Panc1 (cell line): ENCODE data around the gene RFFL. TPM values are rescaled to one million over a fixed set of nuclear protein-coding genes. Genes with fewer than 3 reads are reported as not detected.

Experiments used
- ATAC-seq: fragments of 200-7000 bp; cut with Tn5 transposase; 2 replicates; pipeline ENCODE4 v1.9.1; 2020; ENCODE audit warnings: mild to moderate bottlenecking, moderate library complexity
- BruUV-seq: library from RNA; stranded (reverse); fragments of 400-500 nt; replicated peaks from 2 replicates; lab custom pipeline; 2021; lab: Mats Ljungman, UMichigan
- CTCF ChIA-PET: fragments of 300-600 bp; sonication (Branson Sonifier 250); formaldehyde crosslinking; loops from one replicate; lab custom pipeline; 2022; ENCODE audit warnings: antibody characterized with exemption; lab: Charles Lee
- POLR2A ChIA-PET: fragments of 300-600 bp; sonication (Branson Sonifier 250); formaldehyde crosslinking; loops from one replicate; lab custom pipeline; 2022; ENCODE audit warnings: antibody characterized with exemption; lab: Charles Lee
- DNase-seq: peaks from one replicate; pipeline ENCODE4 v3.0.0-alpha.2; 2010; ENCODE audit warnings: low read depth, low spot score
- H3K27ac ChIP-seq: 2 replicates; pipeline ENCODE4 v1.5.1; 2011; ENCODE audit warnings: mild to moderate bottlenecking, low read length, inconsistent platforms
- H3K27me3 ChIP-seq: fragments of 200-500 bp; sonication (Bioruptor generic); 2 replicates; pipeline ENCODE4 v1.6.0; 2014; ENCODE audit warnings: low read length, inconsistent platforms; ENCODE audit not compliant: control insufficient read depth, insufficient read depth
- H3K36me3 ChIP-seq: fragments of 200-500 bp; sonication (Bioruptor generic); 2 replicates; pipeline ENCODE4 v1.5.1; 2014; ENCODE audit warnings: inconsistent platforms, mild to moderate bottlenecking, low read length, moderate library complexity; ENCODE audit not compliant: control insufficient read depth, insufficient read depth
- H3K4me1 ChIP-seq: 2 replicates; pipeline ENCODE4 v1.5.1; 2011; ENCODE audit warnings: inconsistent platforms, mild to moderate bottlenecking, low read length, moderate library complexity; ENCODE audit not compliant: control insufficient read depth, insufficient read depth
- H3K4me3 ChIP-seq, 2 experiments: 2 replicates each; pipeline ENCODE4 v1.5.1; 2011 to 2012; ENCODE audit warnings: low read depth in 2 of 2, low read length in 2 of 2, mild to moderate bottlenecking in 2 of 2, inconsistent platforms in 1 of 2, moderate library complexity in 1 of 2
- H3K9me3 ChIP-seq: fragments of 200-500 bp; sonication (Bioruptor generic); 2 replicates; pipeline ENCODE4 v1.5.1; 2014; ENCODE audit warnings: low read depth, mild to moderate bottlenecking, inconsistent platforms, low read length, moderate library complexity; ENCODE audit not compliant: control insufficient read depth, insufficient read depth
- POLR2AphosphoS5 ChIP-seq: IDR thresholded peaks from 2 replicates; pipeline ENCODE4 v1.6.1; 2012; ENCODE audit warnings: mild to moderate bottlenecking, low read depth, low read length, moderate library complexity
- SIN3A ChIP-seq: IDR thresholded peaks from 2 replicates; pipeline ENCODE4 v1.6.1; 2012; ENCODE audit warnings: low read depth, mild to moderate bottlenecking, low read length, moderate library complexity, borderline replicate concordance; ENCODE audit not compliant: insufficient read depth
- TCF7L2 ChIP-seq: IDR thresholded peaks from 2 replicates; pipeline ENCODE4 v1.6.1; 2011; ENCODE audit warnings: mild to moderate bottlenecking, low read depth, low read length, inconsistent platforms
- in situ Hi-C: cut with HindIII; loops from 2 replicates; pipeline ENCODE4 v1.10.0; 2016; ENCODE audit warnings: low sequenced_read_pairs, low pct_unique_long_range_greater_than_20kb
- intact Hi-C: fragments of 100-400 bp; cut with micrococcal nuclease; formaldehyde crosslinking; loops from one replicate; pipeline ENCODE4 v1.10.0; 2022; ENCODE audit not compliant: unreplicated experiment
- total RNA-seq: library from RNA; stranded (reverse); gene quantifications from one replicate; pipeline ENCODE4 v1.2.1, GENCODE V29; 2021; ENCODE audit not compliant: unreplicated experiment
- TF ChIP-seq, protein P1 (sequence below): fragments of 450-650 bp; IDR thresholded peaks from 2 replicates; pipeline ENCODE4 v1.5.1; 2017; ENCODE audit warnings: mild to moderate bottlenecking
- TF ChIP-seq, protein P2 (sequence below), 2 experiments: IDR thresholded peaks; 2 replicates each; pipeline ENCODE4 v1.6.1; 2011 to 2012; ENCODE audit warnings: low read depth in 2 of 2, control low read depth in 1 of 2, low read length in 1 of 2, mild to moderate bottlenecking in 1 of 2, moderate library complexity in 1 of 2; ENCODE audit not compliant: insufficient read depth in 1 of 2

RFFL gene
- total RNA-seq, 1 experiment from 2014 or later = 38.4 TPM

DNA sequence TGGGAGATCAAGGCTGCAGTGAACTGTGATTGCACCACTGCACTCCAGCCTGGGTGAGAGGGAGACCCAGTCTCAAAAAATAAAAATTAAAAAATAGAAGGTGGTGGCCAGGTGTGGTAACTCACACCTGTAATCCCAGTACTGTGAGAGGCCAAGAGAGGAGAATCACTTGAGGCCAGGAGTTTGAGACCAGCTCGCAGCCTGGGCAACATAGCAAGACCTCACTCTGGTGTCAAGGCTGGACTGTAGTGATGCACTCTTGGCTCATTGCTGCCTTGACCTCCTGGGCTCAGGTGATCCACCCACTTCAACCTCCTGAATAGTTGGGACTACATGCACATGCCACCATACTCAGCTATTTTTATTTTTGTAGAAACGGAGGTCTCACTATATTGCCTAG, 13.3 kb downstream of the RFFL start:
- ATAC-seq (no peak), DNase-seq (no peak)
- CTCF ChIA-PET = no interaction called here
- H3K9me3 ChIP-seq = no peaks in the 10 kb centered on the region
- intact Hi-C loops (no loop called here), in situ Hi-C loops (no loop called here)
- H3K4me3 ChIP-seq = no peak overlapping the region
- H3K27ac ChIP-seq = no peak overlapping the region
- peaks cover 12% of the 10 kb centered on the region for H3K4me1 ChIP-seq
- POLR2A ChIA-PET = no interaction called here
- no peaks in the 10 kb centered on the region for H3K36me3 ChIP-seq
- TF ChIP-seq SIN3A (no peak), TCF7L2 (no peak)
- TF ChIP-seq, protein P1, sequence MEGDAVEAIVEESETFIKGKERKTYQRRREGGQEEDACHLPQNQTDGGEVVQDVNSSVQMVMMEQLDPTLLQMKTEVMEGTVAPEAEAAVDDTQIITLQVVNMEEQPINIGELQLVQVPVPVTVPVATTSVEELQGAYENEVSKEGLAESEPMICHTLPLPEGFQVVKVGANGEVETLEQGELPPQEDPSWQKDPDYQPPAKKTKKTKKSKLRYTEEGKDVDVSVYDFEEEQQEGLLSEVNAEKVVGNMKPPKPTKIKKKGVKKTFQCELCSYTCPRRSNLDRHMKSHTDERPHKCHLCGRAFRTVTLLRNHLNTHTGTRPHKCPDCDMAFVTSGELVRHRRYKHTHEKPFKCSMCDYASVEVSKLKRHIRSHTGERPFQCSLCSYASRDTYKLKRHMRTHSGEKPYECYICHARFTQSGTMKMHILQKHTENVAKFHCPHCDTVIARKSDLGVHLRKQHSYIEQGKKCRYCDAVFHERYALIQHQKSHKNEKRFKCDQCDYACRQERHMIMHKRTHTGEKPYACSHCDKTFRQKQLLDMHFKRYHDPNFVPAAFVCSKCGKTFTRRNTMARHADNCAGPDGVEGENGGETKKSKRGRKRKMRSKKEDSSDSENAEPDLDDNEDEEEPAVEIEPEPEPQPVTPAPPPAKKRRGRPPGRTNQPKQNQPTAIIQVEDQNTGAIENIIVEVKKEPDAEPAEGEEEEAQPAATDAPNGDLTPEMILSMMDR = no peak
- H3K27me3 ChIP-seq = no peaks in the 10 kb centered on the region
- no TSS peak for BruUV-seq

DNA sequence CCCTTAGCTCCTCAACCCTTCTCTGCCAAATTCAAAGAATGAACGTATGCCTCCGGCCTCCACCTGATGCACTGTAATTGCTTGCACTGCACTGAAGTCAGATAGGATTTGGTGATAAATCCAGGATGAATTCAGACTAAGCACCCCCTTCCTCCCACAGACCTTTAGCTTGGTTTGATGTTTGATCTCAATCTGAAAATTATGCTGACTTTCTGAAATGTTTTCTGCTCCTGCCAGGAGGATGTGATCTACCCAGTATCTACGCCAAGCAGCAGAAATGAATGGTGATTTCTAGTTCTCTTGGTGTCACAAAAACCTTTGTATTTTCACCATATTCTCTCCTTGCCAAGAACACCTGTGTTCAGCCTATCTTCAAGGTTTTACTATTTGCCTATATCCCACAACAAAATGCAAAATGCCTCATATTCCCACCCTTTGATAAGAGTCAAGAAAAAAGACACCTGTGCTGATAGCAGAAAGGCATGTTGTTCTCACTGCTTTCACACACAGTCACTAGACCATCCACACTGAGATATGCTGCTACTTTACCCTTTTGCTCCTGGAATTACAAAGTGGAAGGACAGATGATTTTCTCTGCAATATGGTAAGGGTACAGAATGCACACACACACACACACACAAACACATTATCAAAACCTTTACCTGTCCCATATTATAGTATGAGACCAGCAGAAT, 14.7 kb downstream of the RFFL start:
- Histone ChIP-seq H3K27me3 (no peaks in the 10 kb centered on the region), H3K27ac (no peak overlapping the region), H3K9me3 (no peaks in the 10 kb centered on the region), H3K4me3 (no peak overlapping the region), H3K4me1 (peaks cover 12% of the 10 kb centered on the region), H3K36me3 (no peaks in the 10 kb centered on the region)
- BruUV-seq = no TSS peak
- no peak for ATAC-seq
- POLR2A ChIA-PET = no interaction called here
- CTCF ChIA-PET = no interaction called here
- DNase-seq = no peak
- in situ Hi-C loops = no loop called here
- TF ChIP-seq SIN3A (no peak), POLR2AphosphoS5 (no peak), TCF7L2 (no peak)
- TF ChIP-seq, protein P2, sequence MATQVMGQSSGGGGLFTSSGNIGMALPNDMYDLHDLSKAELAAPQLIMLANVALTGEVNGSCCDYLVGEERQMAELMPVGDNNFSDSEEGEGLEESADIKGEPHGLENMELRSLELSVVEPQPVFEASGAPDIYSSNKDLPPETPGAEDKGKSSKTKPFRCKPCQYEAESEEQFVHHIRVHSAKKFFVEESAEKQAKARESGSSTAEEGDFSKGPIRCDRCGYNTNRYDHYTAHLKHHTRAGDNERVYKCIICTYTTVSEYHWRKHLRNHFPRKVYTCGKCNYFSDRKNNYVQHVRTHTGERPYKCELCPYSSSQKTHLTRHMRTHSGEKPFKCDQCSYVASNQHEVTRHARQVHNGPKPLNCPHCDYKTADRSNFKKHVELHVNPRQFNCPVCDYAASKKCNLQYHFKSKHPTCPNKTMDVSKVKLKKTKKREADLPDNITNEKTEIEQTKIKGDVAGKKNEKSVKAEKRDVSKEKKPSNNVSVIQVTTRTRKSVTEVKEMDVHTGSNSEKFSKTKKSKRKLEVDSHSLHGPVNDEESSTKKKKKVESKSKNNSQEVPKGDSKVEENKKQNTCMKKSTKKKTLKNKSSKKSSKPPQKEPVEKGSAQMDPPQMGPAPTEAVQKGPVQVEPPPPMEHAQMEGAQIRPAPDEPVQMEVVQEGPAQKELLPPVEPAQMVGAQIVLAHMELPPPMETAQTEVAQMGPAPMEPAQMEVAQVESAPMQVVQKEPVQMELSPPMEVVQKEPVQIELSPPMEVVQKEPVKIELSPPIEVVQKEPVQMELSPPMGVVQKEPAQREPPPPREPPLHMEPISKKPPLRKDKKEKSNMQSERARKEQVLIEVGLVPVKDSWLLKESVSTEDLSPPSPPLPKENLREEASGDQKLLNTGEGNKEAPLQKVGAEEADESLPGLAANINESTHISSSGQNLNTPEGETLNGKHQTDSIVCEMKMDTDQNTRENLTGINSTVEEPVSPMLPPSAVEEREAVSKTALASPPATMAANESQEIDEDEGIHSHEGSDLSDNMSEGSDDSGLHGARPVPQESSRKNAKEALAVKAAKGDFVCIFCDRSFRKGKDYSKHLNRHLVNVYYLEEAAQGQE (IDR thresholded peaks at IDR 0.05; ENCODE audit: insufficient read depth in 1 of 2, low read depth in 2 of 2, low read length in 1 of 2) = no peak
- TF ChIP-seq, protein P1 = no peak
- intact Hi-C loops = no loop called here
